ENCODE results near the gene AAK1.

- TF ChIP-seq YY1 (IDR thresholded peaks at IDR 0.05; ENCODE audit: insufficient read depth, insufficient read length) (no peak), ZNF274 (IDR thresholded peaks at IDR 0.05; ENCODE audit: low read depth, low read length) (no peak)
Observed at GRCh38 chr2:69564604-69565003, 78.9 kb downstream of the AAK1 start.

All from NT2/D1 (cell line).